ENCODE data around the gene GLS.

The GLS gene

GRCh38 chr2:190836767-190837166, 43.9 kb upstream of the GLS start:
- Histone ChIP-seq H3K18ac (ENCODE audit: low read length) (no peak overlapping the region), H2AK5ac (ENCODE audit: low read depth, low read length) (no peak overlapping the region), H3K9me3 (replicated peaks in 1 of 2; ENCODE audit: control insufficient read depth in 2 of 2, insufficient read depth in 1 of 2, low read depth in 1 of 2, low read length in 2 of 2) (no peaks in the 10 kb centered on the region), H3K79me1 (ENCODE audit: low read depth, low read length) (no peaks in the 10 kb centered on the region), H4K91ac (ENCODE audit: low read depth, low read length, poor library complexity) (no peak overlapping the region), H3K4me3 (ENCODE audit: low read length in 2 of 2) (no peak overlapping the region), H2BK15ac (ENCODE audit: low read length) (no peak overlapping the region), H3K27me3 (ENCODE audit: control insufficient read depth in 3 of 3, insufficient read depth in 3 of 3, low read depth in 1 of 3, low read length in 3 of 3) (peaks cover 0 to 4% (median 0%) of the 10 kb centered on the region in 3 experiments), H2BK5ac (ENCODE audit: low read length) (no peak overlapping the region), H3K36me3 (replicated peaks in 1 of 2; ENCODE audit: control insufficient read depth in 2 of 2, insufficient read depth in 2 of 2, low read length in 2 of 2) (no peaks in the 10 kb centered on the region), H3K27ac (replicated peaks; ENCODE audit: low read length) (no peak overlapping the region), H2AFZ (ENCODE audit: low read length) (no peak overlapping the region), H3K4me2 (ENCODE audit: insufficient read depth, low read length, poor library complexity, severe bottlenecking) (no peak overlapping the region), H3K4ac (ENCODE audit: low read length) (no peak overlapping the region), H3K9ac (ENCODE audit: low read depth, low read length, poor library complexity) (no peak overlapping the region), H4K8ac (ENCODE audit: low read depth, low read length) (no peak overlapping the region), H3K14ac (ENCODE audit: low read length) (no peak overlapping the region), H2BK12ac (ENCODE audit: low read length) (no peak overlapping the region), H3K4me1 (ENCODE audit: control insufficient read depth in 2 of 2, insufficient read depth in 1 of 2, low read depth in 1 of 2, low read length in 2 of 2) (no peaks in the 10 kb centered on the region), H2BK120ac (ENCODE audit: low read depth, low read length) (no peak overlapping the region), H3K23ac (ENCODE audit: low read depth, low read length, poor library complexity) (no peak overlapping the region)
- no CpG with 5 or more reads among the region's 3 CpGs for WGBS, 2 donors (ENCODE audit: extremely low coverage in 2 of 2, insufficient read length in 2 of 2, insufficient replicate concordance in 1 of 2)
- no peak for DNase-seq (ENCODE audit: low spot score)

DNA sequence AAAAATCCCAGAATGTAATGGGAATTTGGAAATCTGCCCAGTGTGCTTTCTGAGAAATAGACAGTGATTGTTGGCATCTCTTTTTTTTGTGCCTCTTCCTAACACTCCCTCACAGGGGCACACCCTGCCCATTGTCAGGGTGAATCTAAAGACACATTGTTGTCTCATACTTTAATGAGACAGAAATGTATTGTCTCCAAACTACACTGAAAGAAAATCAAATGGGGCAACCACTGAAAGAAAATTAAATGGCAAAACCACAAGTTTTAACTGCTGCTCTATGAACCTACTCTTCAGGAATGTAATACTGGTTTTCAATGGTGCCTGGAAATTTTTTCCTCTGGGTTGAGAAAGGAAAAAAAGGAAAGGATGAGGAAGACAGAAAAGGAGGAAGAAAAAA, 43.2 kb upstream of the GLS start:
- no peaks in the 10 kb centered on the region for H3K4me1 ChIP-seq (ENCODE audit: control insufficient read depth in 2 of 2, insufficient read depth in 1 of 2, low read depth in 1 of 2, low read length in 2 of 2)
- no peak overlapping the region for H3K27ac ChIP-seq (replicated peaks; ENCODE audit: low read length)
- H3K4me3 ChIP-seq (ENCODE audit: low read length in 2 of 2) = no peak overlapping the region

GRCh38 chr2:190837952-190838361, 42.7 kb upstream of the GLS start:
- no peak overlapping the region for H2AK5ac ChIP-seq (ENCODE audit: low read depth, low read length)
- H4K8ac ChIP-seq (ENCODE audit: low read depth, low read length) = no peak overlapping the region
- no peak overlapping the region for H3K4me2 ChIP-seq (ENCODE audit: insufficient read depth, low read length, poor library complexity, severe bottlenecking)
- no peaks in the 10 kb centered on the region for H3K36me3 ChIP-seq (replicated peaks in 1 of 2; ENCODE audit: control insufficient read depth in 2 of 2, insufficient read depth in 2 of 2, low read length in 2 of 2)
- no peak overlapping the region for H3K9ac ChIP-seq (ENCODE audit: low read depth, low read length, poor library complexity)
- H2BK15ac ChIP-seq (ENCODE audit: low read length) = no peak overlapping the region
- H3K27me3 ChIP-seq (ENCODE audit: control insufficient read depth in 3 of 3, insufficient read depth in 3 of 3, low read depth in 1 of 3, low read length in 3 of 3) = peaks cover 0 to 7% (median 0%) of the 10 kb centered on the region in 3 experiments
- H3K23ac ChIP-seq (ENCODE audit: low read depth, low read length, poor library complexity) = no peak overlapping the region
- no peak overlapping the region for H2AFZ ChIP-seq (ENCODE audit: low read length)
- H2BK5ac ChIP-seq (ENCODE audit: low read length) = no peak overlapping the region
- H4K91ac ChIP-seq (ENCODE audit: low read depth, low read length, poor library complexity) = no peak overlapping the region
- H3K14ac ChIP-seq (ENCODE audit: low read length) = no peak overlapping the region
- H3K27ac ChIP-seq (replicated peaks; ENCODE audit: low read length) = no peak overlapping the region
- no peak overlapping the region for H3K4ac ChIP-seq (ENCODE audit: low read length)
- H2BK12ac ChIP-seq (ENCODE audit: low read length) = no peak overlapping the region
- H3K18ac ChIP-seq (ENCODE audit: low read length) = no peak overlapping the region
- H3K4me3 ChIP-seq (ENCODE audit: low read length in 2 of 2) = no peak overlapping the region
- no CpG with 5 or more reads among the region's 3 CpGs for WGBS, 2 donors (ENCODE audit: extremely low coverage in 2 of 2, insufficient read length in 2 of 2, insufficient replicate concordance in 1 of 2)
- H3K9me3 ChIP-seq (replicated peaks in 1 of 2; ENCODE audit: control insufficient read depth in 2 of 2, insufficient read depth in 1 of 2, low read depth in 1 of 2, low read length in 2 of 2) = no peaks in the 10 kb centered on the region
- no peaks in the 10 kb centered on the region for H3K79me1 ChIP-seq (ENCODE audit: low read depth, low read length)
- DNase-seq (ENCODE audit: low spot score) = no peak
- H3K4me1 ChIP-seq (ENCODE audit: control insufficient read depth in 2 of 2, insufficient read depth in 1 of 2, low read depth in 1 of 2, low read length in 2 of 2) = no peaks in the 10 kb centered on the region
- H2BK120ac ChIP-seq (ENCODE audit: low read depth, low read length) = no peak overlapping the region

More for the DNA sequence above, 43.2 kb upstream of the GLS start:
- Histone ChIP-seq H2AK5ac (ENCODE audit: low read depth, low read length) (no peak overlapping the region), H3K9me3 (replicated peaks in 1 of 2; ENCODE audit: control insufficient read depth in 2 of 2, insufficient read depth in 1 of 2, low read depth in 1 of 2, low read length in 2 of 2) (no peaks in the 10 kb centered on the region), H3K36me3 (replicated peaks in 1 of 2; ENCODE audit: control insufficient read depth in 2 of 2, insufficient read depth in 2 of 2, low read length in 2 of 2) (no peaks in the 10 kb centered on the region), H2BK120ac (ENCODE audit: low read depth, low read length) (no peak overlapping the region), H3K79me1 (ENCODE audit: low read depth, low read length) (no peaks in the 10 kb centered on the region), H3K4ac (ENCODE audit: low read length) (no peak overlapping the region), H3K14ac (ENCODE audit: low read length) (no peak overlapping the region), H3K27me3 (ENCODE audit: control insufficient read depth in 3 of 3, insufficient read depth in 3 of 3, low read depth in 1 of 3, low read length in 3 of 3) (peaks cover 0 to 7% (median 0%) of the 10 kb centered on the region in 3 experiments), H2BK15ac (ENCODE audit: low read length) (no peak overlapping the region), H2AFZ (ENCODE audit: low read length) (no peak overlapping the region), H2BK12ac (ENCODE audit: low read length) (no peak overlapping the region), H3K4me2 (ENCODE audit: insufficient read depth, low read length, poor library complexity, severe bottlenecking) (no peak overlapping the region), H3K9ac (ENCODE audit: low read depth, low read length, poor library complexity) (no peak overlapping the region), H4K91ac (ENCODE audit: low read depth, low read length, poor library complexity) (no peak overlapping the region), H3K23ac (ENCODE audit: low read depth, low read length, poor library complexity) (no peak overlapping the region), H2BK5ac (ENCODE audit: low read length) (no peak overlapping the region), H3K18ac (ENCODE audit: low read length) (no peak overlapping the region), H4K8ac (ENCODE audit: low read depth, low read length) (no peak overlapping the region)
- DNase-seq (ENCODE audit: low spot score) = no peak

GRCh38 chr2:190838492-190838910, 42.1 kb upstream of the GLS start:
- Histone ChIP-seq H3K27ac (replicated peaks; ENCODE audit: low read length) (no peak overlapping the region), H3K79me1 (ENCODE audit: low read depth, low read length) (no peaks in the 10 kb centered on the region)

More at GRCh38 chr2:190838492-190838910, 42.1 kb upstream of the GLS start:
- Histone ChIP-seq H2BK5ac (ENCODE audit: low read length) (no peak overlapping the region), H3K18ac (ENCODE audit: low read length) (no peak overlapping the region), H3K27me3 (ENCODE audit: control insufficient read depth in 3 of 3, insufficient read depth in 3 of 3, low read depth in 1 of 3, low read length in 3 of 3) (peaks cover 0 to 7% (median 0%) of the 10 kb centered on the region in 3 experiments), H3K36me3 (replicated peaks in 1 of 2; ENCODE audit: control insufficient read depth in 2 of 2, insufficient read depth in 2 of 2, low read length in 2 of 2) (no peaks in the 10 kb centered on the region), H2BK12ac (ENCODE audit: low read length) (no peak overlapping the region), H3K14ac (ENCODE audit: low read length) (no peak overlapping the region), H3K4me3 (ENCODE audit: low read length in 2 of 2) (no peak overlapping the region), H4K91ac (ENCODE audit: low read depth, low read length, poor library complexity) (no peak overlapping the region), H4K8ac (ENCODE audit: low read depth, low read length) (no peak overlapping the region), H2AFZ (ENCODE audit: low read length) (no peak overlapping the region), H3K4ac (ENCODE audit: low read length) (no peak overlapping the region), H3K9me3 (replicated peaks in 1 of 2; ENCODE audit: control insufficient read depth in 2 of 2, insufficient read depth in 1 of 2, low read depth in 1 of 2, low read length in 2 of 2) (no peaks in the 10 kb centered on the region), H2BK15ac (ENCODE audit: low read length) (no peak overlapping the region), H2AK5ac (ENCODE audit: low read depth, low read length) (no peak overlapping the region), H2BK120ac (ENCODE audit: low read depth, low read length) (no peak overlapping the region), H3K4me2 (ENCODE audit: insufficient read depth, low read length, poor library complexity, severe bottlenecking) (no peak overlapping the region), H3K9ac (ENCODE audit: low read depth, low read length, poor library complexity) (no peak overlapping the region), H3K23ac (ENCODE audit: low read depth, low read length, poor library complexity) (no peak overlapping the region), H3K4me1 (ENCODE audit: control insufficient read depth in 2 of 2, insufficient read depth in 1 of 2, low read depth in 1 of 2, low read length in 2 of 2) (no peaks in the 10 kb centered on the region)
- no CpG with 5 or more reads among the region's 2 CpGs for WGBS, 2 donors (ENCODE audit: extremely low coverage in 2 of 2, insufficient read length in 2 of 2, insufficient replicate concordance in 1 of 2)
- DNase-seq (ENCODE audit: low spot score) = no peak
